Neural cell (in vitro differentiated cells): ENCODE data around the gene TNIP3.

Experiments used
- EP300 ChIP-seq: fragments of 450-650 bp; conservative IDR thresholded peaks from 2 replicates; pipeline ENCODE4 v1.6.1; 2014; ENCODE audit warnings: antibody characterized with exemption, mild to moderate bottlenecking, moderate library complexity; ENCODE audit not compliant: poor library complexity, severe bottlenecking
- EZH2 ChIP-seq: fragments of 200-600, 300-800 bp; shearing (Covaris generic), sonication (generic); IDR thresholded peaks from 2 replicates; pipeline ENCODE4 v1.6.1; 2014; ENCODE audit warnings: antibody characterized with exemption, low read length, borderline replicate concordance, mild to moderate bottlenecking; ENCODE audit not compliant: insufficient read depth, poor library complexity, severe bottlenecking
- MXI1 ChIP-seq: fragments of 450-650 bp; conservative IDR thresholded peaks from 2 replicates; pipeline ENCODE4 v1.6.1; 2014; ENCODE audit warnings: antibody characterized with exemption, mild to moderate bottlenecking; ENCODE audit not compliant: poor library complexity, severe bottlenecking
- POLR2AphosphoS5 ChIP-seq: IDR thresholded peaks from 2 replicates; pipeline ENCODE4 v1.6.1; 2012
- RAD21 ChIP-seq: fragments of 450-650 bp; conservative IDR thresholded peaks from 2 replicates; pipeline ENCODE4 v1.6.1; 2014; ENCODE audit warnings: antibody characterized with exemption, mild to moderate bottlenecking, moderate library complexity
- SMC3 ChIP-seq: fragments of 450-650 bp; conservative IDR thresholded peaks from 2 replicates; pipeline ENCODE4 v1.6.1; 2014; ENCODE audit warnings: antibody characterized with exemption, mild to moderate bottlenecking, moderate library complexity; ENCODE audit not compliant: poor library complexity
- TF ChIP-seq, protein P1 (sequence below): fragments of 450-650 bp; IDR thresholded peaks from 2 replicates; pipeline ENCODE4 v1.5.1; 2014; ENCODE audit warnings: antibody characterized with exemption, mild to moderate bottlenecking, moderate library complexity; ENCODE audit not compliant: poor library complexity, severe bottlenecking
- TF ChIP-seq, protein P2 (sequence below): IDR thresholded peaks from 2 replicates; pipeline ENCODE4 v1.6.1; 2012; ENCODE audit warnings: borderline replicate concordance

DNA sequence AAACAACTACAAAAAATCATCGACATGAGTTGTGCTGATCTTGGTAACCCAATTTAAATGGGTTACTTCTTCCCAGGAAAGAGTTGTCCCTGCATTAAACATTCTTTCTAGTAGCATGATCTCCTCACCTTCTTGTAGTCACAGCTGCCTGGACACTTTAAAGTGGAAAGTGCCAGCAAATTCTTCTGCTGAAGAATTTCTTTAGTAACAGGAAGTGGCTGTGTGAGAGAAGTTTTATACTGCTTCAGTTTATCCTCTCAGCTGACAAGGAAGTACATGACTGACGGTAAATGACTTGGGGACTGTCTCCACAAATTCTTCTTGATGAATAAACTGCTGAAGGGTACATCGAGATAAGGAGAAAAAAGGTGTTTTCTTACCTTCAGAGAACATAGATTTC, 18.2 kb upstream of the TNIP3 start:
- TF ChIP-seq, protein P1, sequence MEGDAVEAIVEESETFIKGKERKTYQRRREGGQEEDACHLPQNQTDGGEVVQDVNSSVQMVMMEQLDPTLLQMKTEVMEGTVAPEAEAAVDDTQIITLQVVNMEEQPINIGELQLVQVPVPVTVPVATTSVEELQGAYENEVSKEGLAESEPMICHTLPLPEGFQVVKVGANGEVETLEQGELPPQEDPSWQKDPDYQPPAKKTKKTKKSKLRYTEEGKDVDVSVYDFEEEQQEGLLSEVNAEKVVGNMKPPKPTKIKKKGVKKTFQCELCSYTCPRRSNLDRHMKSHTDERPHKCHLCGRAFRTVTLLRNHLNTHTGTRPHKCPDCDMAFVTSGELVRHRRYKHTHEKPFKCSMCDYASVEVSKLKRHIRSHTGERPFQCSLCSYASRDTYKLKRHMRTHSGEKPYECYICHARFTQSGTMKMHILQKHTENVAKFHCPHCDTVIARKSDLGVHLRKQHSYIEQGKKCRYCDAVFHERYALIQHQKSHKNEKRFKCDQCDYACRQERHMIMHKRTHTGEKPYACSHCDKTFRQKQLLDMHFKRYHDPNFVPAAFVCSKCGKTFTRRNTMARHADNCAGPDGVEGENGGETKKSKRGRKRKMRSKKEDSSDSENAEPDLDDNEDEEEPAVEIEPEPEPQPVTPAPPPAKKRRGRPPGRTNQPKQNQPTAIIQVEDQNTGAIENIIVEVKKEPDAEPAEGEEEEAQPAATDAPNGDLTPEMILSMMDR = no peak
- TF ChIP-seq EP300 (no peak), POLR2AphosphoS5 (no peak), RAD21 (no peak), EZH2 (no peak), MXI1 (no peak), SMC3 (no peak)
- TF ChIP-seq, protein P2, sequence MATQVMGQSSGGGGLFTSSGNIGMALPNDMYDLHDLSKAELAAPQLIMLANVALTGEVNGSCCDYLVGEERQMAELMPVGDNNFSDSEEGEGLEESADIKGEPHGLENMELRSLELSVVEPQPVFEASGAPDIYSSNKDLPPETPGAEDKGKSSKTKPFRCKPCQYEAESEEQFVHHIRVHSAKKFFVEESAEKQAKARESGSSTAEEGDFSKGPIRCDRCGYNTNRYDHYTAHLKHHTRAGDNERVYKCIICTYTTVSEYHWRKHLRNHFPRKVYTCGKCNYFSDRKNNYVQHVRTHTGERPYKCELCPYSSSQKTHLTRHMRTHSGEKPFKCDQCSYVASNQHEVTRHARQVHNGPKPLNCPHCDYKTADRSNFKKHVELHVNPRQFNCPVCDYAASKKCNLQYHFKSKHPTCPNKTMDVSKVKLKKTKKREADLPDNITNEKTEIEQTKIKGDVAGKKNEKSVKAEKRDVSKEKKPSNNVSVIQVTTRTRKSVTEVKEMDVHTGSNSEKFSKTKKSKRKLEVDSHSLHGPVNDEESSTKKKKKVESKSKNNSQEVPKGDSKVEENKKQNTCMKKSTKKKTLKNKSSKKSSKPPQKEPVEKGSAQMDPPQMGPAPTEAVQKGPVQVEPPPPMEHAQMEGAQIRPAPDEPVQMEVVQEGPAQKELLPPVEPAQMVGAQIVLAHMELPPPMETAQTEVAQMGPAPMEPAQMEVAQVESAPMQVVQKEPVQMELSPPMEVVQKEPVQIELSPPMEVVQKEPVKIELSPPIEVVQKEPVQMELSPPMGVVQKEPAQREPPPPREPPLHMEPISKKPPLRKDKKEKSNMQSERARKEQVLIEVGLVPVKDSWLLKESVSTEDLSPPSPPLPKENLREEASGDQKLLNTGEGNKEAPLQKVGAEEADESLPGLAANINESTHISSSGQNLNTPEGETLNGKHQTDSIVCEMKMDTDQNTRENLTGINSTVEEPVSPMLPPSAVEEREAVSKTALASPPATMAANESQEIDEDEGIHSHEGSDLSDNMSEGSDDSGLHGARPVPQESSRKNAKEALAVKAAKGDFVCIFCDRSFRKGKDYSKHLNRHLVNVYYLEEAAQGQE = no peak
